HepG2 (cell line): Measurements from ENCODE around the gene NOS1AP. TPM values are rescaled to one million over a fixed set of nuclear protein-coding genes. Genes with fewer than 3 reads are reported as not detected.

Experiments used
- ARID5B ChIP-seq: IDR thresholded peaks from 2 replicates; pipeline ENCODE4 v1.4.0; 2020; ENCODE audit warnings: mild to moderate bottlenecking, missing genetic modification reagents
- BRCA1 ChIP-seq: sonication (generic); formaldehyde crosslinking; IDR thresholded peaks from 2 replicates; pipeline ENCODE4 v1.4.0; 2020; ENCODE audit warnings: missing genetic modification reagents
- GMEB1 ChIP-seq: sonication (generic); formaldehyde crosslinking; IDR thresholded peaks from 2 replicates; pipeline ENCODE4 v1.5.1; 2020; ENCODE audit warnings: missing genetic modification reagents, mild to moderate bottlenecking, borderline replicate concordance
- HNRNPLL ChIP-seq: fragments of 200-400 bp; formaldehyde crosslinking; IDR thresholded peaks from 2 replicates; pipeline ENCODE4 v1.6.1; 2017; ENCODE audit warnings: mild to moderate bottlenecking, low read depth, low read length; ENCODE audit not compliant: poor library complexity, severe bottlenecking
- ISL2 ChIP-seq: sonication (generic); formaldehyde crosslinking; IDR thresholded peaks from 2 replicates; pipeline ENCODE4 v1.5.0; 2020; ENCODE audit warnings: missing genetic modification reagents
- KDM4B ChIP-seq: sonication (generic); formaldehyde crosslinking; IDR thresholded peaks from 2 replicates; pipeline ENCODE4 v1.4.0; 2020; ENCODE audit warnings: missing genetic modification reagents
- MIXL1 ChIP-seq: IDR thresholded peaks from 2 replicates; pipeline ENCODE4 v1.6.1; 2016
- MYC ChIP-seq: sonication (generic); formaldehyde crosslinking; IDR thresholded peaks from 2 replicates; pipeline ENCODE4 v1.9.0; 2021; ENCODE audit warnings: missing genetic modification reagents, borderline replicate concordance
- NFYB ChIP-seq: sonication (generic); formaldehyde crosslinking; IDR thresholded peaks from 2 replicates; pipeline ENCODE4 v1.4.0; 2020; ENCODE audit warnings: missing genetic modification reagents
- RERE ChIP-seq: IDR thresholded peaks from 2 replicates; pipeline ENCODE4 v1.6.1; 2016; ENCODE audit warnings: low read depth, missing genetic modification reagents, missing compliant biosample characterization
- RNF2 ChIP-seq: fragments of 450-650 bp; conservative IDR thresholded peaks from 2 replicates; pipeline ENCODE4 v1.6.1; 2016; ENCODE audit warnings: low read depth
- SCMH1 ChIP-seq: sonication (generic); formaldehyde crosslinking; IDR thresholded peaks from 2 replicates; pipeline ENCODE4 v1.9.0; 2021; ENCODE audit warnings: missing genetic modification reagents, mild to moderate bottlenecking, borderline replicate concordance
- SNAPC2 ChIP-seq: sonication (generic); formaldehyde crosslinking; IDR thresholded peaks from 2 replicates; pipeline ENCODE4 v1.8.1; 2022; ENCODE audit warnings: mild to moderate bottlenecking, missing genetic modification reagents
- YEATS4 ChIP-seq: sonication (generic); formaldehyde crosslinking; IDR thresholded peaks from 2 replicates; pipeline ENCODE4 v1.4.0; 2020; ENCODE audit warnings: missing genetic modification reagents, borderline replicate concordance
- ZNF354B ChIP-seq: sonication (generic); formaldehyde crosslinking; IDR thresholded peaks from 2 replicates; pipeline ENCODE4 v1.8.0; 2022; ENCODE audit warnings: mild to moderate bottlenecking, missing genetic modification reagents
- ZNF430 ChIP-seq: sonication (generic); formaldehyde crosslinking; IDR thresholded peaks from 2 replicates; pipeline ENCODE4 v1.9.0; 2021; ENCODE audit warnings: mild to moderate bottlenecking, missing genetic modification reagents
- ZNF556 ChIP-seq: sonication (generic); formaldehyde crosslinking; IDR thresholded peaks from 2 replicates; pipeline ENCODE4 v1.4.0; 2020; ENCODE audit warnings: mild to moderate bottlenecking, missing genetic modification reagents, borderline replicate concordance
- ZNF772 ChIP-seq: sonication (generic); formaldehyde crosslinking; IDR thresholded peaks from 2 replicates; pipeline ENCODE4 v1.5.0; 2020; ENCODE audit warnings: mild to moderate bottlenecking, missing genetic modification reagents
- ZNF792 ChIP-seq: IDR thresholded peaks from 2 replicates; pipeline ENCODE4 v1.6.1; 2016
- polyA plus RNA-seq, 8 experiments: library from polyadenylated mRNA; depleted of rRNA in 3 of 8; stranded (reverse) in 7 of 8; unstranded in 1 of 8; fragments of >200 nt; fragmentation: Illumina TruSeq in 4 of 8; extraction: Trizol in 4 of 8; gene quantifications; 2 replicates each; pipeline versions ENCODE4 v1.2.1 to v1.2.3, GENCODE V29; 2011 to 2016; ENCODE audit warnings: low read depth in 4 of 8, missing spikeins in 1 of 8, mixed read lengths in 1 of 8; ENCODE audit not compliant: insufficient read depth in 1 of 8
- total RNA-seq, 5 experiments: library from RNA; depleted of rRNA; stranded (reverse); fragments of >200 nt; fragmentation: Illumina TruSeq; extraction: Trizol; gene quantifications; 2 replicates each; pipeline ENCODE4 v1.2.3, GENCODE V29; 2016; ENCODE audit warnings: low read depth in 1 of 5

NOS1AP gene
- total and polyA plus RNA-seq, 2 of the 13 experiments (the other 11 are each of a cell fraction or from before 2014, with no cell fraction given): 2.0 to 3.3 TPM

GRCh38 chr1:162091681-162092524 is 22.4 kb downstream of the NOS1AP start (continued):
- TF ChIP-seq SCMH1 (no peak), BRCA1 (CRISPR knock-in tag) (no peak), KDM4B (CRISPR knock-in tag) (no peak), ISL2 (CRISPR knock-in tag) (peak; percentile 89), GMEB1 (peak; percentile 45; the same call in 1 of the 2 replicates), NFYB (CRISPR knock-in tag) (no peak), ZNF556 (CRISPR knock-in tag) (no peak), ZNF430 (peak; percentile 74; the same call in 1 of the 2 replicates), SNAPC2 (peak; percentile 47; the same call in 1 of the 2 replicates), YEATS4 (peak; percentile 36; the same call in 1 of the 2 replicates), MIXL1 (CRISPR knock-in tag) (peak; percentile 66; the same call in 1 of the 2 replicates), RNF2 (no peak), ZNF354B (CRISPR knock-in tag) (no peak), ZNF772 (CRISPR knock-in tag) (0 out of 2 replicates have a peak, but pooled peaks have one; percentile 28), RERE (CRISPR knock-in tag) (peak; percentile 70), MYC (CRISPR knock-in tag) (no peak), ZNF792 (CRISPR knock-in tag) (peak; percentile 34; the same call in 1 of the 2 replicates), HNRNPLL (no peak), ARID5B (peak; percentile 98)
